Measurements from ENCODE around the gene IQCB1. TPM values are rescaled to one million over a fixed set of nuclear protein-coding genes. Genes with fewer than 3 reads are reported as not detected.
"Not testable (repeated sequence)": the region's sequence is repeated elsewhere in the genome, so short reads cannot be mapped to it uniquely, and the experiment has no call there.

IQCB1 gene
- total and polyA plus RNA-seq, 9 of the 15 experiments (the other 6 are each of a cell fraction or from before 2014, with no cell fraction given), result 21.1 to 38.1 (median 27.5) TPM

DNA sequence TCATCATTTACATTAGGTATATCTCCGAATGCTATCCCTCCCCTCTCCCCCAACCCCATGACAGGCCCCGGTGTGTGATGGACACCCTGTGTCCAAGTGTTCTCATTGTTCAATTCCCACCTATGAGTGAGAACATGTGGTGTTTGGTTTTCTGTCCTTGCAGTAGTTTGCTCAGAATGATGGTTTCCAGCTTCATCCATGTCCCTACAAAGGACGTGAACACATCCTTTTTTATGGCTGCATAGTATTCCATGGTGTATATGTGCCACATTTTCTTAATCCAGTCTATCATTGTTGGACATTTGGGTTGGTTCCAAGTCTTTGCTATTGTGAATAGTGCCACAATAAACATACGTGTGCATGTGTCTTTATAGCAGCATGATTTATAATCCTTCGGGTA is 22.9 kb upstream of the IQCB1 start:
- H3K27ac ChIP-seq (ENCODE audit: extremely low read depth, low read depth, low read length); H3K4me2 ChIP-seq (ENCODE audit: insufficient read depth, low read length); H3K9me1 ChIP-seq (ENCODE audit: control insufficient read depth, insufficient read depth, low read length); FAIRE-seq; H3K79me2 ChIP-seq (ENCODE audit: control insufficient read depth, insufficient read depth, low read length); H3K4me3 ChIP-seq; H3K27me3 ChIP-seq (ENCODE audit: control insufficient read depth in 2 of 2, insufficient read depth in 2 of 2, low read length in 2 of 2); H3K4me1 ChIP-seq (replicated peaks in 1 of 2; ENCODE audit: control insufficient read depth in 2 of 2, insufficient read depth in 2 of 2, low read length in 2 of 2); CTCF ChIA-PET (ENCODE audit: low intra/inter-chr PET ratio); POLR2A ChIA-PET; H4K20me1 ChIP-seq (replicated peaks; ENCODE audit: control insufficient read depth, insufficient read depth, low read length); BruUV-seq (replicated peaks); H3K9ac ChIP-seq (ENCODE audit: insufficient read depth in 1 of 2, low read depth in 2 of 2, low read length in 2 of 2); H2AFZ ChIP-seq (ENCODE audit: low read depth, low read length); in situ Hi-C loops (cut with MboI); H3K9me3 ChIP-seq (replicated peaks; ENCODE audit: control insufficient read depth, insufficient read depth, low read depth, low read length); DNase-seq (ENCODE audit: extremely low read depth in 1 of 4, low spot score in 3 of 4); H3K36me3 ChIP-seq (ENCODE audit: control insufficient read depth, insufficient read depth, low read length); ATAC-seq: not testable (repeated sequence)
- WGBS (ENCODE audit: insufficient coverage, low coverage, missing lambda C conversion rate), result 67% methylated on average over 2 of the region's 5 CpGs
- intact Hi-C loops (cut with micrococcal nuclease), result loop anchor here (10.0 kb wide), 2 partner anchors 137 to 313 kb away; partner anchors contain the start of gene POLQ
- peak; percentile 51 for TF ChIP-seq ZNF146 (CRISPR knock-in tag; IDR thresholded peaks at IDR 0.05; ENCODE audit: unreplicated experiment)

DNA sequence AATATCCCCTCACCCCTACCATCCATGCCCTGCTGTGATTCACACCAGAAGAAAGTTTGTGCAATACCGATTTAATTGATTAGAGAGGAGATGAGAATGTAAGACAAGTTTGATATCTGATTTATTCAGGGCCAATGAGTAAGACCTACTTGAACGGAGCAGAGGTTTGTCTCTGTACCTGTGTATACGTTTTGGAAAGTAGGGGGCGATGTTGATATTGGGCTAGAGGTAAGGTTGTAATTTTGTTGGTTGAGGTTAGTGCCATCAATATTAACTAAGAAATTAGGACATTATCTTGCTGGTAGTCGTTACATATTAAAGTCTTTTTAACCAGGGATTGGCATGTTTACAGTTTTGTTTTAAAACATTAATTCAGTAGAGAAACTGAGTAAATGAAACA is 20.7 kb upstream of the IQCB1 start:
- H3K27me3 ChIP-seq (ENCODE audit: control insufficient read depth in 2 of 2, insufficient read depth in 2 of 2, low read length in 2 of 2), result no peaks in the 10 kb centered on the region
- ChIA-PET CTCF (ENCODE audit: low intra/inter-chr PET ratio) (no interaction called here), POLR2A (no interaction called here)
- WGBS (ENCODE audit: insufficient coverage, low coverage, missing lambda C conversion rate), result 5% methylated on average over 5 of the region's 5 CpGs
- H3K9me1 ChIP-seq (ENCODE audit: control insufficient read depth, insufficient read depth, low read length), result no peaks in the 10 kb centered on the region
- no peaks in the 10 kb centered on the region for H3K4me1 ChIP-seq (replicated peaks in 1 of 2; ENCODE audit: control insufficient read depth in 2 of 2, insufficient read depth in 2 of 2, low read length in 2 of 2)
- H3K79me2 ChIP-seq (ENCODE audit: control insufficient read depth, insufficient read depth, low read length), result no peaks in the 10 kb centered on the region
- no TSS peak for BruUV-seq (replicated peaks)
- H3K36me3 ChIP-seq (ENCODE audit: control insufficient read depth, insufficient read depth, low read length), result no peaks in the 10 kb centered on the region
- in situ Hi-C loops (cut with MboI), result no loop called here
- intact Hi-C loops (cut with micrococcal nuclease), result loop anchor here (10.0 kb wide), 2 partner anchors 139 to 311 kb away; partner anchors contain the start of gene POLQ
- no peaks in the 10 kb centered on the region for H4K20me1 ChIP-seq (replicated peaks; ENCODE audit: control insufficient read depth, insufficient read depth, low read length)
- no peak overlapping the region for H2AFZ ChIP-seq (ENCODE audit: low read depth, low read length)
- no peak overlapping the region for H3K4me3 ChIP-seq
- ATAC-seq, result peak; percentile 56; the same call in 1 of the 3 replicates
- no peak for TF ChIP-seq ZNF274 (IDR thresholded peaks at IDR 0.05; ENCODE audit: borderline replicate concordance, low read depth, low read length)
- no peak for TF ChIP-seq CHD1 (IDR thresholded peaks at IDR 0.05; ENCODE audit: low read length)
- no peak for TF ChIP-seq PTRF (tag; IDR thresholded peaks at IDR 0.05)
- peak in 1 of 2 experiments; percentile 42; a peak in 2 of 4 replicates for TF ChIP-seq RAD21 (CRISPR knock-in tag; conservative IDR thresholded peaks at IDR 0.05 in 1 of 2, IDR thresholded peaks at IDR 0.05 in 1 of 2)
- no peak for TF ChIP-seq KLF16 (IDR thresholded peaks at IDR 0.05)
- no peak for TF ChIP-seq ZNF134 (CRISPR knock-in tag; conservative IDR thresholded peaks at IDR 0.05)
- TF ChIP-seq TGIF2 (CRISPR knock-in tag; IDR thresholded peaks at IDR 0.05), result no peak
- TF ChIP-seq, protein P1, sequence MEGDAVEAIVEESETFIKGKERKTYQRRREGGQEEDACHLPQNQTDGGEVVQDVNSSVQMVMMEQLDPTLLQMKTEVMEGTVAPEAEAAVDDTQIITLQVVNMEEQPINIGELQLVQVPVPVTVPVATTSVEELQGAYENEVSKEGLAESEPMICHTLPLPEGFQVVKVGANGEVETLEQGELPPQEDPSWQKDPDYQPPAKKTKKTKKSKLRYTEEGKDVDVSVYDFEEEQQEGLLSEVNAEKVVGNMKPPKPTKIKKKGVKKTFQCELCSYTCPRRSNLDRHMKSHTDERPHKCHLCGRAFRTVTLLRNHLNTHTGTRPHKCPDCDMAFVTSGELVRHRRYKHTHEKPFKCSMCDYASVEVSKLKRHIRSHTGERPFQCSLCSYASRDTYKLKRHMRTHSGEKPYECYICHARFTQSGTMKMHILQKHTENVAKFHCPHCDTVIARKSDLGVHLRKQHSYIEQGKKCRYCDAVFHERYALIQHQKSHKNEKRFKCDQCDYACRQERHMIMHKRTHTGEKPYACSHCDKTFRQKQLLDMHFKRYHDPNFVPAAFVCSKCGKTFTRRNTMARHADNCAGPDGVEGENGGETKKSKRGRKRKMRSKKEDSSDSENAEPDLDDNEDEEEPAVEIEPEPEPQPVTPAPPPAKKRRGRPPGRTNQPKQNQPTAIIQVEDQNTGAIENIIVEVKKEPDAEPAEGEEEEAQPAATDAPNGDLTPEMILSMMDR (IDR thresholded peaks at IDR 0.05 in 2 of 3, conservative IDR thresholded peaks at IDR 0.05 in 1 of 3; ENCODE audit: insufficient read depth in 2 of 3, low read depth in 1 of 3, low read length in 3 of 3), result peak; percentile 4 to 46 (median 19); a peak in 2 of 6 replicates
- H3K4me2 ChIP-seq (ENCODE audit: insufficient read depth, low read length), result no peak overlapping the region
- no peak overlapping the region for H3K27ac ChIP-seq (ENCODE audit: extremely low read depth, low read depth, low read length)
- no peaks in the 10 kb centered on the region for H3K9me3 ChIP-seq (replicated peaks; ENCODE audit: control insufficient read depth, insufficient read depth, low read depth, low read length)
- DNase-seq (ENCODE audit: extremely low read depth in 1 of 4, low spot score in 3 of 4), result peak in 2 of 4 experiments; percentile 9 to 18
- no peak for FAIRE-seq
- H3K9ac ChIP-seq (ENCODE audit: insufficient read depth in 1 of 2, low read depth in 2 of 2, low read length in 2 of 2), result no peak overlapping the region

Measured in K562 (cell line).